ENCODE data around the gene ADAMTS5.

The ADAMTS5 gene

GRCh38 chr21:26967062-26967913 lies at the start of gene ADAMTS5:
ADAMTS5 (minus strand) TSS chr21:26967088; CDS start chr21:26966391, 697 bp downstream.
- DNase-seq, result peak; percentile 8

- DNase-seq, result no peak
Measured at GRCh38 chr21:27001526-27001925, 34.6 kb upstream of the ADAMTS5 start.

DNA sequence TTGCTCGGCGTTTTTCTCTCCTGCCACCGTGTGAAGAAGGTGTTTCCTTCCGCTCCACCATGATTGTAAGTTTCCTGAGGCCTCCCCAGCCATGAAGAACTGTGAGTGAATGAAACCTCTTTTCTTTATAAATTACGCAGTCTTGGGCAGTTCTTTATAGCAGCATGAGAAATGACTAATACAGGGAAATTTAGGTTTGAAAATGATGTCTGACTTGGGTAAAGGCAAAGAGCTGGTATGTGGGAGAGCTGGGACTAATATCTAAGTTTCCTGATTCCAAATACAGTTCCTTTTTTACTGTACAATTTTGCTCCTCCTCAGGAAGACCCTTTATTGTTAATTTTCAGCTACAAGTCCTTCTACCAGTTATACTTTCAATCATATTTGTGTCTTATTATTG lies 16.7 kb upstream of the ADAMTS5 start:
- no peak for DNase-seq

DNA sequence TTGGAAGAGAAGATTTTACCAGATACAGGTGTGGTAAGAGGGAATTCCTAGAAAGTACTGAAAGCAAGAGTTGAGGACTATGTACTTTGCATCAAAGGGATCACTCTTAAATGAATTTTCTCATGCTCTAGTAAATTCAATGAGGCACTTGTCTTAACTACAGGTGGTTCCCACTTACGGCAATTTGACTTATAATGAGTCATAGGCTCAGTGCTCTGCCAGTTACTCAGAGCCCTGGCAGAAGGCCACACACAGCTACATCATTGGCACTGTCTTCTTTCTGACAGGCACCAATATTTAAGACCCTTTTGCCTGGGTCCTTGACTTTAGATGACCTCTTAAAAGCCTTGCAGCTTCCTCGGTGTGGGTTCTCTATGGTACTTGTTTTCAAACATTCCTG lies 15.9 kb upstream of the ADAMTS5 start:
- no peak for DNase-seq

GRCh38 chr21:26977746-26978145 lies 10.9 kb upstream of the ADAMTS5 start:
- no peak for DNase-seq

DNA sequence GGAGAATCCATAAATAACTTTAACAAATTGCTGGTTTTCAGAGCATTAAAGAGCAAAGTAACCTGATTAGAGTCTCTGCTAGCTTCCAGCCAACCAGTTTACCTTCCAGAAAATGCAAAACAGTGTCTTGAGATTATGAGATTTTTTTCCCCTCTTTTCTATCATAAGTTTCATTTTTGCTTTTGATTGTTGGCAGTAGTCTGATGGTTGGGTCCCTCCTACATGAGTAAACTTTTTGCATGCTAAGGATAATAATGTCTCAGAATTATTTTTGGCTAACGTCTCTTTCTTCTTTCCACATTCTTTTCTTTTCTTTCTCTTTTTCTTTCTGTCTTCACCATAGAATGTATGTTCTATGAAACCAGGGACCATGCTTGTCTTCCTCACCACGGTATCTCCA lies 6.3 kb upstream of the ADAMTS5 start:
- DNase-seq, result no peak

DNA sequence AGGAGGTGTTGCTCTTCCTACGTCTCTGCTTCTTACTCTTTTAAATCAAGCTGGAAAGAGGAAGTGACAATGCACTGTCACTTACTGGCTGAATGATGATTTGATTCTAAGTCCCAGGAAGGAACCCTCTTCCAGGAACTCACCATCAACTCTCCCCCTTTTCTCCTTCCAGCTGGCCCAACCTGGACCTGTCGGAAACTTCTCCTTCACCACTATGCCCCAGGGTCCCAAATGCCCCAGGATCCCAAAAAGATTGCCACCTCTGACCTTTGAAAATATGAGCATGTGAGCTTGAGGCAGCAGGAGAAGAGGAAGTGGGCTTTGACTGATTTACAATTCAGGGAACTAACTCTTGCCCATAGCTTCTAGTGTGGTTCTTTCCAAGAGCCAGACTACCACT lies 5.3 kb upstream of the ADAMTS5 start:
- DNase-seq, result no peak

DNA sequence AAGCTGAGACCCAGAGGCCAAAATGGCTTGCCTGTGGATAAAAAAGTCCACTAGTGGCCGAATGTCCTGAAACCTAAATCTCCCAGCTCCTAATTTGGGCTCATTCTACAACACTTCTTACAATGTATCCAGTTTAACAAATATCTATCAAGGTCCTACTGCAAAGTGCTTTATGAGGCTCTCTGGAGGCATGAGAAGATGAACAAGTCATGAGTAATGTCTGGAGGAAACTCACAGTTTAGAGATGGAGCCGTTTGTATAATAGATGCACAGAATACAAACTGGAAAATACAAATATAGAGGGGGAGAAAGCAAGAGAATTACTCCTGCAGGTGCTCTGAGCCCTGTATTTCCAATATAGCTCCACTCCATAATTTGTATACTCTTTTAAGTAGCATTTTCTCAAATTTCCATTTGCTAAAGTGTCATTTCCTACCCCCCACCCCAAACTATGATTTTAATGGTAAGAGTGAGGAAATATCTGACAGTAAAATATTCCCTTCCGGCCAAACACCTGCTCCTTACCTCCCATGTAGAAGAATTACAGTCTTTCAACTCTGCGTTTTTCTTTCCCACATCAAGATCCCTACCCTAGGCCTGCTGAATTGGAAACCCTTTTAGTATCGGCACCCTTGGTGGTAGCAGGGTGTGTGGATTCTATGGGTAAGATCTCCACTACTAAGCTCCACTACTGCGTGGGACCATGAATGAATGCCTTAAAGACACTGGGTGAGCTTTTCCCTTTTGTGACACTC lies 3.3 kb upstream of the ADAMTS5 start:
- no peak for DNase-seq

- DNase-seq, result no peak
Measured at GRCh38 chr21:26966649-26967061, 233 bp downstream of the ADAMTS5 start.

DNA sequence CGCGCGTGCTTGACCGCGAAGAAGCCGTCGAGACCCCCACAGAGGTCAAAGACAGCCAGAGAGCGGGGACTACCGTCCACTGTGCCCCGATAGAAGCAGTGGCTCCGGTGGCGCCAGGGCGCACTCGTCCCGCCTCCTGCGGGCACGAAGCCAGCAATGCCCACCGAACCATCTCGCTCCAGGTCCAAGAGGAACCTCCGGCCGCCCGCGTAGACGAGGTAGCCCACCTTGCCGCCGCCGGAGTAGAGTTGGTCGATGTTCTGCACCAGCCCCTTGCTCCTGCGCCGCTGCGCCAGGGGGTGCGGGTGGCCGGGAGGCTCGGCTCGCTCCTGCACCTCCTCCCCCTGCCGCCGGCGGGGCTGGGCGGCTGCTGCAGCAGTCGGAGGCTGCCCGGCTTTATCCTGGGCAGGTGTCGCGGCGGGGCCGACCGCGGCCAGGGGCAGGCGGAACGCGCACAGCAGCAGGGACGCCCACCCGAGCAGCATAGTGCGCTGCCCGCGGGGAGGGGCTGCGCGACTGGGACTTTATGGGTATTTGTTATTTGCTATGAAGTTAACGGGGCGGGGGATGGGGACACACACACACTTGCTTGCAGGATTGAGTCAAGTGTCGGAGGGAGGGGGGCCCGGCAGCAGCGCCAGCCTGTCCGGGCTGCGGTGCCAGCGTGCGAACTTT lies 844 bp downstream of the ADAMTS5 start:
- no peak for DNase-seq

- DNase-seq, result no peak
Measured at GRCh38 chr21:26965040-26965906, 1.6 kb downstream of the ADAMTS5 start.

DNA sequence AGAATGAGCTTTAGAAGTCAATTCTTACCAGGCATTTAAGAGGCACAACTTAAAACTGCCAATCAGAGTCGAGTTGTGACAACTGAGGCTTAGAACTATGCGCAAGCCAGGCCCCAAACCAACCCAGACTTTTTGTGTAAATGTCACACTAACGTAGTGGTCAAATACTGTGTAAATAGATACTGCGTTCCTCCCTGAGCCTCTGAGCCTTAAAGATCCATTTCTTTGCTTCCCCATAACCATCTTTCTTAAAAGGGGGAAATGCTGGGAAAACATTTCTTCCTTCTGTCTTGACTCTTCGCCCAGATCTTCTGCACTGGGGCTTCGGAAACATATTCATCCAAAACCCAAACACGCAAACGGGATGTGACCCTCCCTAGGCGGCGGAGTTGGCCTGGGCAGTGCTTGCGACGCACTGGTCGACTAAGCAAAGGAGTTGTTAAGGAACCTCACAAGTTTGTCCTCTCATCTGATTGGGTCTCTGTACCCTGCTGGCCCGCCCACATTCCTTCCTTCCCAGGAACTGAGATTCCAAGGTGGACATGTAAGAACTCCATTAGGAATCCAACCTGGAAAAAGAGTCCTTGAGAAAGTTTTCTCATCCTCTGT lies 2.6 kb downstream of the ADAMTS5 start:
- DNase-seq, result no peak

DNA sequence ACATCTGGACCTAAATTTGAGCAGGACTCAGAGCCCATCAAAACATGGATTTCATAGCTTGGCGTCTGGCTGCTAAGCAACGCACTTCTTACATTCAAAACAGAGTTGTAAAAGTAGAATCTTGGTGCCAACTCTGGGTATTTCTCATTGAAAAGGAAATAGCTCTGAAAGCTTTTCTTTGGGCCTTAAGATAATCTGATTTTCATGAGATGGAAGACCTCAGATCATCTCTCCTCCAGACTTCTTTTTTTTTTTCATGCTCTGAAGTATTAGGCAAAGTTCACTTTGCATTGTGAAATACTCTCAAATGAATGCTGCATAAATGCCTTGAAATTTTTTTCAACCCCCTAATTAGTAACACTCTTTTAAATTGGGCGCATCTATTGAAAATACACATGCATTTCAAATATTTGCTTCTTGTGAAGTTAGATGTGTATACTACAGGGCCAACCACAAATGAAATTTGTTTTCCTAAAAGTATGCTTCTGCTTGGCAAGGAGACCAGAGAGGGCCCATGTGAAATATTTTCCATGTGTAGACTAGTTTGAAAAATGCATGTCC lies 4.2 kb downstream of the ADAMTS5 start:
- DNase-seq, result no peak

DNA sequence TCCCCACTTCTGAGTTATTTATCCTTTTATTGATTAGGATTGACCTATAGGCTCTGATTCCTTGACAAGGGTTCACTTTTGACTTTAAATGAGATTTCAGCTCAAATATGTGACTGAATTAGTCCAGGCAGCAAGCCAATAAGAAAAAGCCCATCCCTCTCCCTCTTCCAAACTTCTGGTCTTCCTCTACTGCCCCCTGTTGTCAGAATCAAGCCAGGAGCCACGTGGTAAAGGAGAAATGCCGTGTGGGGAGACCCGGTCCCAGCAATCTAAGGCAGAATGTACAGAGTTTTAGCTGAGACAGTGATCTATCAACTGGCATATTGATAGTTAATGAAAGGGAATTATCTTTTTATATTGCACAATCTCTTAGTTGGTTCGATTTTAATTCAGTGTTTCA lies 5.2 kb downstream of the ADAMTS5 start:
- no peak for DNase-seq

GRCh38 chr21:26958788-26959187 lies 8.1 kb downstream of the ADAMTS5 start:
- no peak for DNase-seq

DNA sequence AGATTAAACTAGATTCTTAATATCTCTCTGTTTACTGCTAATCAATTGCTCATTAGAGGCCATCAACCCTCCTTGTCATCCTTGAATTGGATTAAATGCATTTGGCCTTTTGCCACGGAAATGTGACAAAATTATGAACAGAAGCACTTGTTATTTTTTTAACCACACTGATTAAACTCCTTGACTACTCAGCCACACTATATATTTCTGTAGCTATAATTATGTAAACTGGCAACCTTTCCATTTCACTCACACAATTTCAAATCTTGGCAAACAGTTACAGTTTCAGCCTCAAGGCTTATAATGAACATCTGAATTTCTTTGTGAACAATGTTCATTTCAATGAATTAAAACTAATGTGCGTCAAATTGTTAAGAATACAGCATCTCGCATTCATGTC lies 10.1 kb downstream of the ADAMTS5 start:
- peak; percentile 9 for DNase-seq

DNA sequence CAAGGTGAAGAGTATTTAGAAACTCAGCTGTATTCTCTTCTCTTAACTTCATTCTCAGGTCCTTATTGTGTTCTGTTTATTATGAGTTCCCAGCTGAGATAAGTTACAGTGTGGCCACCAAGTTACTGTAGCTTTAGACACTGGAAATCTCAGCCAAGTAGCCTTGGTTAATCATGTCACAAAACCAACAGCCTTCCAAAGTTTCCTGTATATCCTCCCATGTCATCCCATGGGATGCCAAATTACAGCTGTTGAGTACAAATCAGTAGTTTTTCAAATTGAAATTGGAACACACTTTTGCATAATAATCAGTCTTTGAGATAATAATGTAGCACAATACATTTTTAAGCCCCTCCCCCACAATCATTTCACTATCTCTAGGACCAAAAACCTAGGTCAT lies 10.7 kb downstream of the ADAMTS5 start:
- no peak for DNase-seq

DNA sequence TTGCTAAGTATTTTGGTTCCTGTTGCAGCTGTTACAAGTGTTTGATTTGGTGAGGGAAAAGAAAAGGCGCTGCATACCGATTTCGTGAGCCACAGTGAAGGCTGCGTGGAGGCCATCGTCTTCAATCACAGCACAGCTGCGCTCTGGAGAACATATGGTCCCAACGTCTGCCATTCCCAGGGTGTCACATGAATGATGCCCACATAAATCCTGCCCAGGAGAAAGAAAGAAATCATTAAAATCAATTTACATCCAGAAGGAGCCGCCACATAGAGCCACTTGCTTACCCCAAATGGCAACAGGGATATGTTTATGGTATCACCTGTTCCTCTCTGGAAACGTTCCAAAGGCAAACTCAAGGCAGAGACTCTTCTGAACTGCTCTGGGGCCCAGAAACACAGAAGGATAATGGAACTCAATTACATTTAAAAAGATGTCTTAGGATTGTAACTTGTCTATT lies 12.2 kb downstream of the ADAMTS5 start:
- DNase-seq, result peak; percentile 33

- no peak for DNase-seq
Measured at GRCh38 chr21:26952374-26953066, 14.4 kb downstream of the ADAMTS5 start.

- DNase-seq, result no peak
Measured at GRCh38 chr21:26949830-26950229, 17.1 kb downstream of the ADAMTS5 start.

GRCh38 chr21:26948194-26948593 lies 18.7 kb downstream of the ADAMTS5 start:
- DNase-seq, result no peak
